GM21825 (cell line): Measurements from ENCODE around the gene FRMPD4.

Experiments used
- ATAC-seq: cut with Tn5 transposase; IDR thresholded peaks from one replicate; pipeline ENCODE4 v1.9.1; 2021; ENCODE audit warnings: mild to moderate bottlenecking, moderate library complexity; ENCODE audit not compliant: unreplicated experiment

Gene FRMPD4

DNA sequence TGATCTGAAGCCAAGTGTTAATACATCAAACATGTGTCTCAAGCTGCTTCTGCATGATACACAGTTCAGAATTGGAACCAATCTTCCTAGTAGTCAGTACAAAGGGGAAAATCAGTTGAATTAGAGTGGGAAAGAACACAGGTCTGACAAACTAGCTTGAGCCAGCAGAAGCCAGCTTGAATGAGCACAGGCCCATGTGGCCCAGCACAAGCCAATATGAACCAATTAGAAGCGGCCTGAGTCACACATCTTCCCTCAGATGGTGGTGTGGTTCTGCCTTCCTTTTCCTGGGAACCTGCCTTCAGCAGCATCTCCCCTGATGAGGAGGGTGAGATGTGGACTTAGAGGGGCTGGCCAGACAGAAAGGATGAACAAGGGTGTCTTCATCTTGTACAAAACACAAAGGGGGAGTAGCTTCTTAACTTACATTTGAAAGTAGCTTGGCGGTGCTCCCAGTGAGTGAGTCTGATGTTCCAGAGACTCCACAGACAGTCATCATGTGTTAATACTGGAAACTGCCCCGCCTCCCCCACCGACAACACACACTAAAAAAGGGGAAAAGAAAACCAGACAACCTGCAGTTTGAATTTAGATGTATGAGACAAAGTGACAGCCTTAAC is 72.0 kb downstream of the FRMPD4 start:
- no peak for ATAC-seq

DNA sequence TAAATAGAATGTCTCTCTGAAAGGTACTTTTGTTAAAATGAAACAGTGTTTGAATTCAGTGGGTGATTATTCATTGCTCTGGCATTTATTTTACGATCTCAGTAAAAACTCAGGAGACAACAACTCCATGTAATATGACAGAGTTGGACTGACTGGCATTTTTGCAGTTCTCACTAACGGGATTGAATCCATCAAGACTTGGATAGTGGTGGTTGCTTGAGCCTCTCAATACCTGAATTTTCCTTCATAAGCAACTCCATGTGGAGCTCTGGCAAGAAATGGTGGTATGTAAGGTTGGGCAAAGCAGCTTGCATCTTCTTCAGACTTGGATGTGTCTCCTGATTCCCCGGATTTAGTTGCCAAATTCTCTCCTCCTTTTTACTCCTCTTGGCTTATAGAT is 72.7 kb downstream of the FRMPD4 start:
- ATAC-seq = no peak

DNA sequence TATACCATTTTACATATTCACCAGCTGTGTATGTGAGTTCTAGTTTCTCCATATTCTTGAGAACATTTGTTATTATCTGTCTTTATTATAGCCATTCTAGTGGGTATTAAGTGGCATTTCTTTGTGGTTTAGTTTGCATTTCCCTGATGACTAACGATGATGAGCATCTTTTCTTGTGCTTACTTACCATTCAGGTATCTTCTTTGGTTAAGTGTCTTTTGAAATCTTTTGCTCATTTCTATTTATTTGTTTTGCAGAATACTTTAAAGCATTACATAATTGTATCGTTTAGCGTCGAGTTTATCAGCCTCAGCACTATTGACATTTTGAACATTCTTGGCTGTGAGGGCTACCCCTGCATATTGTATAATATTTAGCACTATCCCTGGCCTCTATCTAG is 85.4 kb downstream of the FRMPD4 start:
- no peak for ATAC-seq

GRCh38 chrX:12225107-12225506 is 86.8 kb downstream of the FRMPD4 start:
- ATAC-seq = no peak

GRCh38 chrX:12227412-12228041 is 89.3 kb downstream of the FRMPD4 start:
- no peak for ATAC-seq

- ATAC-seq = no peak
Observed at GRCh38 chrX:12228862-12229261, 90.6 kb downstream of the FRMPD4 start.

DNA sequence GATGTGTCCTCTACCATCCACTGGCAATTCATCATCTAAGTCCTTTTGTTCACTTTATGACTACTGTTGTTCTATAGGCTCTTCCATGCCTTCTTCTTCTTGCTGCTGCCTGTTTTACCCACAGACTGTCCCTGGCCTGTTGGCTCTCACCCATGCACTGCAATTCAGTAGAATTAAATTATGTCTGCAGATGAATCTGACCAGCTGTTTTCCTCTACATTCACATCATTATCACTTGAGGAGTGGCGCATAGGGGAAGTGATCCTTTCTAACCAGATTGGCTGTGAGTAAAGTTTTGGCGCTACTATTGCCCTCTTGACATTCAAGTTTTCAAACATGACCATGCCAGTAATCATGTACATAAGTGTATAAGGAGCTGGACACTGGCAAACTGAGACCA is 91.7 kb downstream of the FRMPD4 start:
- ATAC-seq = no peak

DNA sequence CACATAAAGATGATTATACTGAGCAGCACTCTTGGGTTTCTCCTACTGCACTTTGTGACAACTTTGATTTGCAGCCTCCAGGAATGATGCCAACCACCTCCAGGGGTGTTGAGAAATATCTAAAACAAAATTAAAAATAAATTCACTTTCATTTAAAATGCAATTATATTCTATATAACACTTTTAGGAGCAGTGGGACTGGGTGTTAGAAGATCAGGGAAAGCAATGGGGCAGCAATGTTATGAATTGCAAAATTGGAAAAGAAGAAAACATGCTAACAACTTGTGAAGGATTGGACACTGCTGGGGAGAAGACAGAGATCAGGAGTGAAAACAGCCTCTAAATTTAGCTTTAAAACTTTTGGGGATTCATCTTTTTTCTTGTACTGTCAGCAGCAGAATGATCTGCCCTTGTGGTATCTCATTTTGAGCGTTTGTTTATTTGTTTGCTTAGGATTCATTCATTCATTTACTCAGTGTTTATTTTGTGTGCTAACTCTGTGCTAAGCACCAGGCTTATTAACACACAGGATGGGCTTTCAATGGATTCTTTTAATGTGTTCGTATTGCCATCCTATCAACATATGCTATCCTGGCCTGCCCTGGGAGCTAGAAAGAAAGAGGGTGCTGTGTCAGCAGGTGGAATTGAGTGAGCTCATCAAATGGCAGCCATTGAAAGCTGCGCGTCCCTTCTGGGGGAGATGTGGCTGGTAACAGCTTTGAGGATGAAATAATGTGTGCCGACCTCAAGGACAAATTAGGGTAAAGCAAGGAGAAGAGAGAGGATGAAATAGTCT is 96.5 kb downstream of the FRMPD4 start:
- ATAC-seq = no peak

DNA sequence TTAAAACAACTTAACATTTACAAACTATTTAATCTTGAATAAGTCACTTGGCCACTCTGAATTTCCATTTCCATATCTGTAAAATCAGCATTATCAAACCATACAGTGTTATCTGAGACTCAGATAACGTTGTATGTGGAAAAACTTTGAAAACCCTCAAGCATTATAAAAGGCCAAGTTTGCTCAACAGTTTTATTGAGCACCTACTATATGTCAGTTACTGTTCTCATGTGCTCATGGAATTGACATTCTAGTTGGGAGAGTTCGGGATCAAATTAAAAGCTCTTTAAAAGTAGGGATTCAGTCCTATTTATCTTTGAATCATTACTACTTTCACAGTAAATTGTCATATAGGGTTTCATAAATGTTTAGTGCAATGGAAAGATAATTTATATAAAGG is 97.9 kb downstream of the FRMPD4 start:
- ATAC-seq = no peak

DNA sequence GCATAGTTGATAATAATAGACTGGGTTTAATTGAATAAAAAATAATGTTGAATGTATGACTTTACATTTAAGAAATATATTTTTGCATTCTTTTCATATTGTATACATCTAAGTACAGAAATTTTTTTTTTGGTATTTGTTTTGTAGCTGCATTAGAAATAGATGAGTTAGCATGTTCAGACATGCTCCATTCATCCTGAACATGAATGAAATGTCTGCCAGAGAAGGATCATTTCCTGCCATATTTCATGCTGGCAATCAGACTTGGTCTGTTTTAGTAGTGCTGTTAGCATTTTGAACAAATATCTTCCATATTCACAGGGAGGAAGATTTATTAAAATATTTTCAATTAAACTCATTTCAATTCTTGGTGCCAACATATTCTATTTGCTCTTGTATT is 98.9 kb downstream of the FRMPD4 start:
- ATAC-seq = no peak

GRCh38 chrX:12237771-12238170 is 99.5 kb downstream of the FRMPD4 start:
- ATAC-seq = no peak

- no peak for ATAC-seq
Observed at GRCh38 chrX:12239356-12240082, 101.2 kb downstream of the FRMPD4 start.

DNA sequence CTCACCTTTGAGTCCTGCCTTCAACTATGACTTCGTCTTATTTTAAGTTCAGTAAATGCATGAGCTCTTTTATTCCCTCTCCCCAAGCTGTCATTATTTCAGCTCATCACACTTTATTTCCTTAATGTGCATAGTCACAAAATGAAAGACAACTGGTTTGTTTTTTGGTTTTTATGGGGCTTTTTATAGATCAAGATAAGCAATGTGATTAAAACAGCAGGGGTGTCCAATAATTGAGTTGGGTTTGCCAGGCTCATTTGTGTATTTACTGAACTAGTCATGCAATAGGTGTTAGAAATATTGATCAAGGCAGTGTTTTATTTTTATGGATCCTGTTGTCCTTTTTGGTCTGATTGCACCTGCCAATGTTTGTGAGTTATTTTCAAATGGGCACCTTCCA is 102.2 kb downstream of the FRMPD4 start:
- ATAC-seq = no peak

GRCh38 chrX:12241026-12241425 is 102.8 kb downstream of the FRMPD4 start:
- ATAC-seq = no peak

- no peak for ATAC-seq
Observed at GRCh38 chrX:12245650-12246645, 107.7 kb downstream of the FRMPD4 start.

DNA sequence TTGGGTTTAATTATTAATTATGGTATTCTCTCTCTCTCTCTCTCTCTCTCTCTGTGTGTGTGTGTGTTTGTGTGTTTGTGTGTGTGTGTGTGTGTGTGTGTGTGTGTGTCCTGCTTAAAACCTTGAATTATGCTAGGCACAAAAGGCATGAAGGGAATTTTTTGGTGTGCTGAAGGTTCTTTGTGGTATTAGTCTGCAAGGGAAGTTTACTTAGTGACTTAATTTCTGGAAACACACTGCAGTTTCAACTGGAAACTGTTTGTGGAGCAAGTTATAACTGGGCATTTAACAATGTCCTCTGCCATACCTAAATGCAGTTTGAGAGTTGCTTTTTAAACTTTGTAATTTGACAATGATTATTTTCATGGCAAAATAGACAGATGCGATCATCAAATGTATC is 111.7 kb downstream of the FRMPD4 start:
- ATAC-seq = no peak

DNA sequence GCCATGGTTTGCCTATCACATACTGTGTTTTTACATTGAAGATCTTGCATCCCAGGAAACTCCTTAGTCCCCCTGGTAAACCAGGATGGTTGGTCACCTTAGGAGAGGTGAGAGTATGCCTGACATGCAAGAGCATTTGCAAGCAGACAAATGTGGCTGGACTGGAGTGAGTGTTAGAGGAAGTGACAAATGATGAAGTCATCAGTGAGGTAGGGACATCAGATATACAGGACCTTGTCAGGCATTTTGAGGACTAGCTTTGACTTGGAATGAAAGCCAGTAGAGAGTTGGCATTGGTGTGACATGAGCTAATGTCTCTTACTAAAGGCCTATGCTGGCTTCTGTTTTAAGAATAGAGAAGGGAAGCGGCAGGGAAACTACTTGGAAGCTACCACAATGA is 124.9 kb downstream of the FRMPD4 start:
- ATAC-seq = no peak

GRCh38 chrX:12269484-12269883 is 131.2 kb downstream of the FRMPD4 start:
- ATAC-seq = no peak

DNA sequence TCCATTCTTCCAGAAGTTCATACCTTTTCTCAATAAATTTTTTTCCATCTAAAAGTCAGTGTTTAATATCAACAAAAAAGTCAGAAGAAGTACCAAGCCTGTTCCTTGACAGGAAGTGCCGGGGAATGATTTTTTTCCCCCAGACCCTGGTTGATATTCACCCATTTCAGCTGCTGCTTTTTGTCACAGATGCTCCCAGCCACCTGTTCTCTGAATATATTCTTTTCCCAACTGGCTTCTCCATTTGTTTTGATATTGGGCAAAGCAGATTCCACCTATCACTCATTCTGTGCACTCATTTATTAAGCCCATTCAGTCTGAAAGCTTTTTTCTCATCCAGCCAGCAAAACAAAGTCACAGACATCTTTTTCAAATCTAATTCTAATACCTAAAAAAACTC is 139.9 kb downstream of the FRMPD4 start:
- ATAC-seq = no peak

- ATAC-seq = no peak
Observed at GRCh38 chrX:12282991-12283390, 144.7 kb downstream of the FRMPD4 start.
